ENCODE measurements around the gene ACBD6. TPM values are rescaled to one million over a fixed set of nuclear protein-coding genes. Genes with fewer than 3 reads are reported as not detected.

Gene ACBD6
- total and polyA plus RNA-seq, 2 experiments from 2014 or later = 75.7 to 88.8 TPM

DNA sequence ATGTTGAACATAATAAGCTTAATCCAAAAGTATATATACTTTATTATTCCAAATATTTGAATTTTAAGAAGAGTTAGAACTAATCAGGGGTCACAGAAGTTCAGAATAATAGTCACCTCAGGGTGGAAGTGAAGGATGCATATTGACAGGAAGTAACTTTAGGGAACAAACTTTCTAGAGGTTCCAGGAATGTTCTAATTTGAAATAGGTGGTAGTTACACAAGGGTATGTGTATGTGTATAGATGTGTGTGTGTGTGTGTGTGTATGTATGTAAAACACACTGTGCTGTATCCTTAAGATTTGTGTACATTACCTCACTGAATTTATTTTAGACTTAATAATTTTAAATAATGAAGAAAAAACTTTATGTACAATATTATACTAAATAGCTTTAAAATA, 110.4 kb downstream of the ACBD6 start:
- Mint-ChIP-seq H3K4me1 (peaks cover 3% of the 10 kb centered on the region; the same call in 1 of the 3 replicates), H3K9me3 (peaks cover 6% of the 10 kb centered on the region; the same call in 2 of the 3 replicates), H3K27me3 (ENCODE audit: insufficient read depth, low read depth, poor library complexity) (peaks cover 2% of the 10 kb centered on the region), H3K4me3 (no peak overlapping the region), H3K36me3 (ENCODE audit: low read depth) (peaks cover 37% of the 10 kb centered on the region; the same call in 2 of the 3 replicates), H3K27ac (no peak overlapping the region)
- no peak for ATAC-seq
- Histone ChIP-seq H3K4me3 (no peak overlapping the region), H3K9me2 (ENCODE audit: insufficient read depth) (no peaks in the 10 kb centered on the region; the same call in 1 of the 2 replicates), H3K36me3 (ENCODE audit: insufficient read depth) (no peaks in the 10 kb centered on the region), H3K4me2 (no peak overlapping the region), H3K27me3 (ENCODE audit: insufficient read depth) (no peaks in the 10 kb centered on the region), H2AFZ (no peak overlapping the region), H4K20me1 (replicated peaks; ENCODE audit: insufficient read depth) (peaks cover 3% of the 10 kb centered on the region; the same call in 1 of the 2 replicates), H3K4me1 (ENCODE audit: insufficient read depth) (no peaks in the 10 kb centered on the region), H3K27ac (ENCODE audit: low read depth) (no peak overlapping the region), H3K79me2 (replicated peaks; ENCODE audit: insufficient read depth) (peaks cover 17% of the 10 kb centered on the region), H3F3A (replicated peaks; ENCODE audit: low read depth) (no peaks in the 10 kb centered on the region)
- TF ChIP-seq ZNF114 (CRISPR knock-in tag; IDR thresholded peaks at IDR 0.05) (no peak), ZNF331 (CRISPR knock-in tag; IDR thresholded peaks at IDR 0.05; ENCODE audit: low read depth) (no peak), JUNB (IDR thresholded peaks at IDR 0.05; ENCODE audit: unreplicated experiment) (no peak), EZH2phosphoT487 (IDR thresholded peaks at IDR 0.05; ENCODE audit: unreplicated experiment) (no peak), STAT1 (IDR thresholded peaks at IDR 0.05; ENCODE audit: unreplicated experiment) (no peak), NANOG (IDR thresholded peaks at IDR 0.05; ENCODE audit: borderline replicate concordance) (no peak), POLR2AphosphoS5 (IDR thresholded peaks at IDR 0.05; ENCODE audit: low read depth) (no peak), CTCF (conservative IDR thresholded peaks at IDR 0.05; ENCODE audit: low read depth in 2 of 2) (no peak), CREB1 (CRISPR knock-in tag; IDR thresholded peaks at IDR 0.05; ENCODE audit: low read depth) (no peak), EZH2 (IDR thresholded peaks at IDR 0.05; ENCODE audit: low read depth, unreplicated experiment) (no peak)
- TF ChIP-seq, protein P1, sequence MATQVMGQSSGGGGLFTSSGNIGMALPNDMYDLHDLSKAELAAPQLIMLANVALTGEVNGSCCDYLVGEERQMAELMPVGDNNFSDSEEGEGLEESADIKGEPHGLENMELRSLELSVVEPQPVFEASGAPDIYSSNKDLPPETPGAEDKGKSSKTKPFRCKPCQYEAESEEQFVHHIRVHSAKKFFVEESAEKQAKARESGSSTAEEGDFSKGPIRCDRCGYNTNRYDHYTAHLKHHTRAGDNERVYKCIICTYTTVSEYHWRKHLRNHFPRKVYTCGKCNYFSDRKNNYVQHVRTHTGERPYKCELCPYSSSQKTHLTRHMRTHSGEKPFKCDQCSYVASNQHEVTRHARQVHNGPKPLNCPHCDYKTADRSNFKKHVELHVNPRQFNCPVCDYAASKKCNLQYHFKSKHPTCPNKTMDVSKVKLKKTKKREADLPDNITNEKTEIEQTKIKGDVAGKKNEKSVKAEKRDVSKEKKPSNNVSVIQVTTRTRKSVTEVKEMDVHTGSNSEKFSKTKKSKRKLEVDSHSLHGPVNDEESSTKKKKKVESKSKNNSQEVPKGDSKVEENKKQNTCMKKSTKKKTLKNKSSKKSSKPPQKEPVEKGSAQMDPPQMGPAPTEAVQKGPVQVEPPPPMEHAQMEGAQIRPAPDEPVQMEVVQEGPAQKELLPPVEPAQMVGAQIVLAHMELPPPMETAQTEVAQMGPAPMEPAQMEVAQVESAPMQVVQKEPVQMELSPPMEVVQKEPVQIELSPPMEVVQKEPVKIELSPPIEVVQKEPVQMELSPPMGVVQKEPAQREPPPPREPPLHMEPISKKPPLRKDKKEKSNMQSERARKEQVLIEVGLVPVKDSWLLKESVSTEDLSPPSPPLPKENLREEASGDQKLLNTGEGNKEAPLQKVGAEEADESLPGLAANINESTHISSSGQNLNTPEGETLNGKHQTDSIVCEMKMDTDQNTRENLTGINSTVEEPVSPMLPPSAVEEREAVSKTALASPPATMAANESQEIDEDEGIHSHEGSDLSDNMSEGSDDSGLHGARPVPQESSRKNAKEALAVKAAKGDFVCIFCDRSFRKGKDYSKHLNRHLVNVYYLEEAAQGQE (IDR thresholded peaks at IDR 0.05; ENCODE audit: unreplicated experiment) = no peak
- TF ChIP-seq, protein P2, sequence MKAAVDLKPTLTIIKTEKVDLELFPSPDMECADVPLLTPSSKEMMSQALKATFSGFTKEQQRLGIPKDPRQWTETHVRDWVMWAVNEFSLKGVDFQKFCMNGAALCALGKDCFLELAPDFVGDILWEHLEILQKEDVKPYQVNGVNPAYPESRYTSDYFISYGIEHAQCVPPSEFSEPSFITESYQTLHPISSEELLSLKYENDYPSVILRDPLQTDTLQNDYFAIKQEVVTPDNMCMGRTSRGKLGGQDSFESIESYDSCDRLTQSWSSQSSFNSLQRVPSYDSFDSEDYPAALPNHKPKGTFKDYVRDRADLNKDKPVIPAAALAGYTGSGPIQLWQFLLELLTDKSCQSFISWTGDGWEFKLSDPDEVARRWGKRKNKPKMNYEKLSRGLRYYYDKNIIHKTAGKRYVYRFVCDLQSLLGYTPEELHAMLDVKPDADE (IDR thresholded peaks at IDR 0.05) = no peak
- TF ChIP-seq, protein P3, sequence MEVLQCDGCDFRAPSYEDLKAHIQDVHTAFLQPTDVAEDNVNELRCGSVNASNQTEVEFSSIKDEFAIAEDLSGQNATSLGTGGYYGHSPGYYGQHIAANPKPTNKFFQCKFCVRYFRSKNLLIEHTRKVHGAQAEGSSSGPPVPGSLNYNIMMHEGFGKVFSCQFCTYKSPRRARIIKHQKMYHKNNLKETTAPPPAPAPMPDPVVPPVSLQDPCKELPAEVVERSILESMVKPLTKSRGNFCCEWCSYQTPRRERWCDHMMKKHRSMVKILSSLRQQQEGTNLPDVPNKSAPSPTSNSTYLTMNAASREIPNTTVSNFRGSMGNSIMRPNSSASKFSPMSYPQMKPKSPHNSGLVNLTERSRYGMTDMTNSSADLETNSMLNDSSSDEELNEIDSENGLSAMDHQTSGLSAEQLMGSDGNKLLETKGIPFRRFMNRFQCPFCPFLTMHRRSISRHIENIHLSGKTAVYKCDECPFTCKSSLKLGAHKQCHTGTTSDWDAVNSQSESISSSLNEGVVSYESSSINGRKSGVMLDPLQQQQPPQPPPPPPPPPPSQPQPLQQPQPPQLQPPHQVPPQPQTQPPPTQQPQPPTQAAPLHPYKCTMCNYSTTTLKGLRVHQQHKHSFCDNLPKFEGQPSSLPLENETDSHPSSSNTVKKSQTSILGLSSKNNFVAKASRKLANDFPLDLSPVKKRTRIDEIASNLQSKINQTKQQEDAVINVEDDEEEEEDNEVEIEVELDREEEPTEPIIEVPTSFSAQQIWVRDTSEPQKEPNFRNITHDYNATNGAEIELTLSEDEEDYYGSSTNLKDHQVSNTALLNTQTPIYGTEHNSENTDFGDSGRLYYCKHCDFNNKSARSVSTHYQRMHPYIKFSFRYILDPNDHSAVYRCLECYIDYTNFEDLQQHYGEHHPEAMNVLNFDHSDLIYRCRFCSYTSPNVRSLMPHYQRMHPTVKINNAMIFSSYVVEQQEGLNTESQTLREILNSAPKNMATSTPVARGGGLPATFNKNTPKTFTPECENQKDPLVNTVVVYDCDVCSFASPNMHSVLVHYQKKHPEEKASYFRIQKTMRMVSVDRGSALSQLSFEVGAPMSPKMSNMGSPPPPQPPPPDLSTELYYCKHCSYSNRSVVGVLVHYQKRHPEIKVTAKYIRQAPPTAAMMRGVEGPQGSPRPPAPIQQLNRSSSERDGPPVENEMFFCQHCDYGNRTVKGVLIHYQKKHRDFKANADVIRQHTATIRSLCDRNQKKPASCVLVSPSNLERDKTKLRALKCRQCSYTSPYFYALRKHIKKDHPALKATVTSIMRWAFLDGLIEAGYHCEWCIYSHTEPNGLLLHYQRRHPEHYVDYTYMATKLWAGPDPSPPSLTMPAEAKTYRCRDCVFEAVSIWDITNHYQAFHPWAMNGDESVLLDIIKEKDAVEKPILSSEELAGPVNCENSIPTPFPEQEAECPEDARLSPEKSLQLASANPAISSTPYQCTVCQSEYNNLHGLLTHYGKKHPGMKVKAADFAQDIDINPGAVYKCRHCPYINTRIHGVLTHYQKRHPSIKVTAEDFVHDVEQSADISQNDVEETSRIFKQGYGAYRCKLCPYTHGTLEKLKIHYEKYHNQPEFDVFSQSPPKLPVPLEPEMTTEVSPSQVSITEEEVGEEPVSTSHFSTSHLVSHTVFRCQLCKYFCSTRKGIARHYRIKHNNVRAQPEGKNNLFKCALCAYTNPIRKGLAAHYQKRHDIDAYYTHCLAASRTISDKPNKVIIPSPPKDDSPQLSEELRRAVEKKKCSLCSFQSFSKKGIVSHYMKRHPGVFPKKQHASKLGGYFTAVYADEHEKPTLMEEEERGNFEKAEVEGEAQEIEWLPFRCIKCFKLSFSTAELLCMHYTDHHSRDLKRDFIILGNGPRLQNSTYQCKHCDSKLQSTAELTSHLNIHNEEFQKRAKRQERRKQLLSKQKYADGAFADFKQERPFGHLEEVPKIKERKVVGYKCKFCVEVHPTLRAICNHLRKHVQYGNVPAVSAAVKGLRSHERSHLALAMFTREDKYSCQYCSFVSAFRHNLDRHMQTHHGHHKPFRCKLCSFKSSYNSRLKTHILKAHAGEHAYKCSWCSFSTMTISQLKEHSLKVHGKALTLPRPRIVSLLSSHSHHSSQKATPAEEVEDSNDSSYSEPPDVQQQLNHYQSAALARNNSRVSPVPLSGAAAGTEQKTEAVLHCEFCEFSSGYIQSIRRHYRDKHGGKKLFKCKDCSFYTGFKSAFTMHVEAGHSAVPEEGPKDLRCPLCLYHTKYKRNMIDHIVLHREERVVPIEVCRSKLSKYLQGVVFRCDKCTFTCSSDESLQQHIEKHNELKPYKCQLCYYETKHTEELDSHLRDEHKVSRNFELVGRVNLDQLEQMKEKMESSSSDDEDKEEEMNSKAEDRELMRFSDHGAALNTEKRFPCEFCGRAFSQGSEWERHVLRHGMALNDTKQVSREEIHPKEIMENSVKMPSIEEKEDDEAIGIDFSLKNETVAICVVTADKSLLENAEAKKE (CRISPR knock-in tag; IDR thresholded peaks at IDR 0.05) = no peak
- DNase-seq (ENCODE audit: low spot score) = no peak
